ENCODE data around the gene UBE2G2.

The UBE2G2 gene, protein sequence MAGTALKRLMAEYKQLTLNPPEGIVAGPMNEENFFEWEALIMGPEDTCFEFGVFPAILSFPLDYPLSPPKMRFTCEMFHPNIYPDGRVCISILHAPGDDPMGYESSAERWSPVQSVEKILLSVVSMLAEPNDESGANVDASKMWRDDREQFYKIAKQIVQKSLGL

DNA sequence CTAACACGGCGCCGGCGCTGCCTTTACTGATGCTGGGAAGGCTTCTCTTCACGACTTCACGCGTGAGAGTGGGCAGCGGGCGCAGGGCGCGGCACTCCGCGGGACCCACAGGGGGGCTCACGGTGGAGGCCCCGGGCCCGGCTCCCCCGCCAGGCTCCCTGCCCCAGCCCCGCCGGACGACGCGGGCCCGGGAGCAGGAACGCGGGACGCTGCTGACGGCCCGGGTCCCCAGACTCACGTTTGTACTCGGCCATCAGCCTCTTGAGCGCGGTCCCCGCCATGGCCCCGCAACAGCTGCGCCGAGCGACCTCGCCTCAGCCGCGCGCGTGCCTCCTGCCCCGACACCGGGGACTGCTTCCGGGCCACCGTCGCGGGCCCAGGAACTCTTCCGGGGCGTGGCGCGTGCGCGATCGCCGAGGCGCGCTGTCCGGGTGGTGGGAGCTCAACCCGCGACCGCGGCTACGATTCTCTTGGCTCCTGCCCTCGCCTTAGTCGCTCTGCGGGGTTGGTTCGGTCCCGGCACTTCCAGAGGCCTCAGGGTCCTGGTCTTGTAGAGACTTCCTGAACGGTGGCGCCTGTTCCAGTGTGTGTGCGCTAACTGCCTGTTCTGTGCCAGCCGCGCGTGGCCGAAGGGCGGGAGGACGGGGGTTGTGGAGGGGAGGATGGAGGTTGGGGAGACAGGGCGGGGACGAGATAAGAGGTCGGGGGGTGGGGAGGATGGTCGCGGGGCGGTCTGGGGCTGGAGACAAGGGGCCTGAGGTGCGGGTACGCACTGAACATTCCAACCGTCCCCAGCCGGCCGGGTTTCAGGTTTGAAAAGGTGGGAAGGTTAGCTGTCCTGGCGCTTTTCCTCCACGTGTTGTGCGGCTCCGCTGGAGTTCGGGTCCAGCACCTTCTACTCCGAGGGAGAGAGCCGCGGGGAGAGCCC is at the start of gene UBE2G2:
TSS of gene UBE2G2 (minus strand) at position 353 of the 928 bp plus-strand sequence. CDS start at position 281, 72 bp downstream.
- DNase-seq: peak; percentile 86 to 91

DNA sequence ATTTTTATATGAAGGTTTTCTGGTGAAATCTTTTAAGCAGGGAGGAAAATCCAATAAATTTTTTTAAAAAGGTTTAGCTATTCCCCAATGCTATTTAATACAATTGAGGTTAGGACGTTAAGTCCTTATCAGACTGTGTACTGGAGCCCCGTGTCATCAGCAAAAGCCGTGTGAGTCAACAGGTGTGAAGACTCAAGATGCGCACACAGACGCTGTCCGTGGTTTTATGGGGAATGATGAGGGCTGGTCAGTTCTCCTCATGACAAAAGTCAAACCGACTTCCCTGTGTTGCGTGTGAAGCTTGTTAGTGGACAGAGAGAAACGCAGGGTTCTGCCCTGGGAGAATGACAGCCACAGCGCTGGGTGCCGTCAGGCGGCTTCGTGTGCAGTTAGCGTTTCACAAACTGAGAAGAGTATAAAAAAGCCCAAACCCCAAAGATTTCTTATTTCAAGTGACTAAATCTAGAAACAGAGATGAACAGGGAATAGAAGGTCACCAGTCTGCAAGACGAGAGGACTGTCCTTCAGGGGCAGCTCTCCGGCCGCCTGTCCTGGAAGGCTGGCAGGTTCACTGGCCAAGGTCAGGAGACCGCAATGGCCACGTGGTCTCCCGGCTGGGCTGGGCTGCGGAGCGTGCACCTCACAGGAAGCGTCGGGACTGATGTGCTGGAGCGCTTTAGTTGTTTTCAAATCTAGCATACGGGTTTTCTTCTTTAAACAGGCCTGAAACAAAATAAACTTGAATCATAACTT is 49.5 kb upstream of the UBE2G2 start:
- no peak for DNase-seq

DNA sequence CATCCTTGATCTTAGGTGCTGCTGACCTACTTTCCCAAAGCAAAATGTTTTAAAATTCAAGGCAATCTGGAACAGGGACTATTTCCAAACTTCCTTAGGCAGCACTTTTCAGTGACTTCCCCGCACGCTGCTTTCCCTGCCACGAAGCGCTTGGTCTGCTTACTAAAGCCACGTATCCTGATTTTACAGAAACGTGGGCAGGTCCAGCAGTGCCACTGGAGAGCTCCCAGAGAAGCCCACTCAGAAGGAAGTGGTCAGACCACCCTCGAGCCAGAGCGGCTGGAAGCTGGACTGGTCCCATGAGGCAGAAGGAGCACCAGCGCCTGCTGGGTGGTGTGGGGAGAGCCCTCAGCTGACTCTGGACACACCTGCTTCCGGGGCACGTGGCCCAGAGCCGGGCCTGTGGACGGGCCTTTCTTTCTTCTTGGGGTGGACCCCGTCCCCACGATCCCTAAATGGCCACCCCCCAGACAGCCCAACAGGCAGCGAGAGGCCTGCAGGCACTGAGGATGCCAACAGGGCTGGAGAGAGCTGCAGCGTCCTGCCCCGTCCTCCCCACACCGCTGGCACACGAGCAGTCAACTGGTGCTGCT is 48.7 kb upstream of the UBE2G2 start:
- no peak for DNase-seq

DNA sequence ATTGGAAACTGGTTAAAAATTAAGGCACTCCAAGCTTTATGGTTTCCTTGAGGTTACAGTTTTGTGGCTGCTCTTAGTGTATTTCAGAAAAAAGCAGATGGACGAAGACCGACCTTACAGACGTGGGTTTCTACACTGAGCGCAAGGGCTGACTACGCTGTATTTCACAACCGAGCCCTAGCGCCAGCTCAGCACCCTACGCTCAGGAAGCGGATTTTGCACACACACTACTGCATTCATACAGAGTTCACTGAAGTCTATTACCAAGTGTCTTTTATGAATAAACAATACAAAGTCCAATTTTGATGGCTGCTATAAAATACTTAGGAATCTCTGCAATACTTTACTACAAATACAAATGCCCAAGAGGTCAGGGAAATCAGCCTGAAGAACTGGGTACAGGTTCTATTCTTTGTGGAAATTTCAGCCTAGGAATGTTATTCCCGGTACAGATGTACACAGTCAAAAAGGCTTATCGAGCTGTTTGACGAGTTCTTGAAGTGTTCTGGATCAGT is 48.1 kb upstream of the UBE2G2 start:
- DNase-seq: no peak

DNA sequence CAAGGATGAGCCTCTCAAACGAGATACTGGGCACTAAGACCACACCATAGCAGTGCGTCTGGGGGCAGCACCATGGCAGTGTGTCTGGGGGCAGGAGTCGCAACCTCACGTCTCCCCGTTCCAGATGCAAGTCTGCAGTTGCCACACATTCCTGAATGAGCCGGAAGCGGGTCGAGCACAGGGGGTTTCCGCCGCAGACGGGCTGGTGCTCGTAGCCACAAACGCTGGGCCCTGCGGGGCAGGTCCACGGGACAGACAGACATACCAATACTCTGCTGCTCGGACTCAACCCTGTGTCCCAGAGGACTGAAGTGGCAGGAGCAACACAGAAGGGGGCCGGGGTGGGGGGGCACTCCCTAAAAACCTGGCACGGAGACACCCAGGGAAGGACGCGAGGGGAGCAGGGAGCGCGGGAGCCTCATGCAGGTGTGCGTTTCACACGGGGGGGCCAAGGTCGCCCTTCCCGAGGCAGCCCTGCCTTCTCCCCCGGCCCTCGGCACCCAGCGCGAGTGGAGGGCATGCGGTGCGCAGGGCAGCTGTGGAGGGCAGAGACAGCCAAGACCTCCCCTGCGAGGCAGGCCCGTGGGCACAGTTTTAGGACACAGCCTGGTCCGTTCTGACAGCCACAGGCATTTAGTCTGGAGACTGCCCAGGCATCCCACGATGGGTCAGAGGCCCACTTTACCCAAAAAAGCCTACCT is 47.4 kb upstream of the UBE2G2 start:
- DNase-seq: no peak

DNA sequence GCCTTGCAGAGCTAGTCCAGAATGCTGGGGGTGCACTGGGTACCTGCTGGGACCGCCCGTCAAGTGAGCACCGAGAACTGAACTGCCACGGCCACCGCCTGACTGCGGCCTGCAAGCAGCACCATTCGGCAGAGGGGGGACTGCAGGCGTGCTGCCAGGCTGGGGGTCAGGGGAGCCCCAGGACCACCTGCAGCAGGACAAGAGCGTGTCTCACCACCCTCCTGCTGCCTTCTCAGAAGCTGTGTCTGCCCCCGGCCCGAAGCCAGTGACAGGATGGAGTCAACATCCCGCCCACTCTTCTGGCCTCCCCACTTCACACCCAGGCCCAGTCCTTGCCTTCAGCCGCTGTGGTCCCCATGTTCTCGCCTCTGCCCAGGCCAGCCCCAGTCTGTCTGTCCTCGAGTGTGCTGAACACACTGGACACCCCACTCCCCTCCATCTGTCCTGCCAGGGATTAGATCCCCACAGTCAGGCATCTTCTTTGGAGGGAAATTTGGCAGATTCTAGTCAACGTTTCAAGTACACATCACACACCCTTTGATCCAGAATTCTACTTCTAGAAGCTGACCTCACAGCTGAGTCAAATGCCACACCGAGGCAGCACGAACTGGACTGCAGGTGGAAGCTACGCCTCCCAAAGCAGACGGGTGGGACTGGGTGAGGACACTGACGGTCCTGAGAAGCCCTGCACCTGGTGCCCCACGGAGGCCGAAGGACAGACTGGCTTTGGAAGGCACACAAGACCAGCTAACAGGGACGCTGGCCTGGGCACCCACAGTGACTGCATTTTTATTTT is 45.8 kb upstream of the UBE2G2 start:
- DNase-seq: no peak

DNA sequence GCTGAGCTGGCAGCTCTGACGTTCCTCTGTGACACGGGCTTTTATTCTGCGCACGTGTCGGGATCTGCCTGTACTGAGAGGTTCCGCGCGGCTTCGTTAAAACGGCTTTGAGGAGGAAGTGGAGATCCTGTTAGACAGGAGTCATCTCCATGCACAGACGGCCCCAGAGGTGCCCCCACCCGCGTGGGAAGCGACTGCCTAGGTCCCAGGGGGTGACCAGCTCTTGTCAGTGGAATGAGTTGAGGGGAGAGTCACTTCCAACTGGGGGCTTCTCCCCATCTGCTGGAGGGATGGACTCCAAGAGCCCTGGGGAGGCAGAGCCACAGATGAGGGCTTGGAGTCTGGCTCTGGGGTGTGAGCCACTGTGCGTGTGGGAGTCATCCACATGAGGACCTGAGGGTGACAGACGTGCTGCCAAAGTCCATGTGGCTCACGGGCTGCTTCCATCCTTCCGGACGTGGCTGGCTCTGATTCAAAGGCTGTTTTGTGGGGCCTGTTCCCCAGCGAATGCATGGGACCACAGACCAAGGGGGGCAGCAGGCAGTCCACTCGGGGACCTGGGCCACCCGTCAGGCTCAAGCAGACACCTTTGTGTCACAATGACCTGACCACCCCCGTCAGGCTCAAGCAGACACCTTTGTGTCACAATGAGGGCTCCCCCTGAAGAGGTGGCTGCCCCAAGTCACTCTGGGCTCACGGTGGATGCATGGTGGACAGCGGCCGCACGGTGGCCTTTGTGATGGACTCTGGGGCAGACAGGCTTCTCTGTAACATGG is 45.1 kb upstream of the UBE2G2 start:
- DNase-seq: peak; percentile 31 to 57

DNA sequence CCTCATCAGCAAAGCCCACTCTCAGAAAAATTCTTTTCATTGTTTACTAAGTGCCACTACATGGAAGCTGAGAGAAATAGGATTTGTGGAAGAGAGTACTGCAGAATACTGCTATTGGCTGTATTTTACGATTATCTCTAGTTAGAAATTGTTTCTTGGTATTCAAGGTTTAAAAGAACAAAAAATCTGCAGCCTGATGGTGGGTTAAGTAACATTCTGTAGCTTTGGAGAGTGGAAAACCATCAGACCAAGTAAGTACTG is 44.5 kb upstream of the UBE2G2 start:
- no peak for DNase-seq

DNA sequence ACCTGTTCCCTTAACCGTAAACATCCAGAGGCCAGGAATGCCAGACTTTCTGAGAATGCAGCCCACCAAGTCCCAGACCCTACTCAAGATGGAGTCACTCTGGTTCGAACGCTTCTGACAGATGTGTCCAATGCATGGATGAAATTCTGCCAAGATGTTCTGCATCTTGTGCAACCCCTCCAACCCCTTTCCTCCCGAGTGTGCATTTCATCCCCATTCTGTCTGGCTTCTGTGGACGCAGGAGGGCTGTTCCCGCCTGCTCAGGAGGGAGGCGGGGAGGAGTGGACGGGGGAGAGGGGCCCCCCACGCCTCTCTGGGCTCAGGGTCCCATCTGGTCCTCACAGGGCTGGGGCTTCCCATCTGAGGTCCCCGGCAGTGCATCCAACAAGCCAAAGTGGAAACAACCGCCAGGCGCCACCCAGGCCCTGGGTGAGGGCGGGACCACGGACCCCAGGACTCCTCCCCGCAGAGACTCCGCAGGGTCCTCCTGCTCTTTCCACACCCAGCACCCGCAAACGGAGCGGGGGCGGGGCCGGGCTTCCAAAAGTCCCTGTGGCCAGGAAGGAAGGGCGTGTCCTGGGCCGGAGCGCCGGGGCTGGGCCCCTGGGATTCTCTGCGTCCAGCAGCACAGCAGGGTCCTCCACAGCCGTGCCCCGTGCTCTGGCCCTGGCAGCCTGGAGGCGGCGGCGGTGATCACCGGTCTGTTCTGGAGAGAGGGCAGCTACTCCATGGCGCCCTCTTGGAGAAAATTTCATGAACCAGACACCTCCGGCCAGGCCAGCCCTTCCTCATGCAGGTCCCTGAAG is 44.0 kb upstream of the UBE2G2 start:
- peak; percentile 36 to 56 for DNase-seq

DNA sequence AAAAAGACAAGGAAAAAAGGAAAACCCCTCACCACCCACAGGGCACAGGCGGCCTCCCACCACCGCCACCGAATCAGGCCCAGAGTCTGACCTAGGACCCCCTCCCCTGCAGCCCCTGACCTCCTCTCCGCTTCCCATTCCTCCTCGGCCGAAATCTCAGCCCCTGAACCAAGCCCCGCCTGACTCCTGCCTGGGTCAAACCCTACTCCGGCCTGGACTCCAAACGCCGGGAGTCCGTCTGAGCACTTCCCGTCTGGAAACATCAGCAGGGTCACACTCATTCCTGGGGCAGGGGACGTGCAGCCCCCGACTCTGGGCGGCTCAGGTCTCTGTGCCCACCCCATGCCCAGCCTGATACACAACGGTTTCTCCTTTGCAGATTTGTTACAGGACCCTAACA is 42.6 kb upstream of the UBE2G2 start:
- DNase-seq: no peak

DNA sequence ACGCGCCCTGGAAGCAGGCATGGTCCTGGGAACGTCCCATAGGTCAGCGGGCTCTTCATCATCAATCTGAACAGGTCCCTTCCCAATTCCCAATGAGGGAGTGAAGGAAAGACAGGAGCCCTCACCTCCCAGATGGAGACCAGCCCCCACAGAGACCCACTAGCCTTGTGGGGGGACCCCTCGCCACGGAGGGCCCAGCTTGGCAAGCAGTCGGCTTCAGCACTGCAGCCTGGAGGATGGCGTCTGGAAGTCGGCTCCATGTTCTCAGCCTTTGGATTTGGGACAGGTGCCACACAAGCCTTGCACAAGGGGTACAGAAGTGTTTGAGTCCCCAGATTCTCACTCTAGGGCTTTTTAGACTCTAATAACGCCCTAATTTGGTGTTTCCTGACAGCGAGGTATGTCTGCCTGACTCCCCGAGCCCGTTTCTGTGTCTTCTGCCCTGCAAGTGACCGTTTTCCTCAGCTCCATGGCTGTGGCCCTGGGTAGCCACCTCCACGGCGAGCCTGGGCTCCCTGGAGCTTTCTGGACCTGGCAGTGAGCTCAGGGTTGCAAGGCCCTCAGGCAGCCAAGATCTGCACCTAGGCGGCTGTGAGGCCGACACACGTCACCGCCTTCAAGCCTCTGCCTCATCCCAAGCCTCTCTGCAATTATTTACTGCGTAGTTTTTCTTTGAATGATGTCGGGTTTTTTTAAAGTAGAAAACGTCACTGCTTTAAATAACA is 41.3 kb upstream of the UBE2G2 start:
- DNase-seq: no peak

DNA sequence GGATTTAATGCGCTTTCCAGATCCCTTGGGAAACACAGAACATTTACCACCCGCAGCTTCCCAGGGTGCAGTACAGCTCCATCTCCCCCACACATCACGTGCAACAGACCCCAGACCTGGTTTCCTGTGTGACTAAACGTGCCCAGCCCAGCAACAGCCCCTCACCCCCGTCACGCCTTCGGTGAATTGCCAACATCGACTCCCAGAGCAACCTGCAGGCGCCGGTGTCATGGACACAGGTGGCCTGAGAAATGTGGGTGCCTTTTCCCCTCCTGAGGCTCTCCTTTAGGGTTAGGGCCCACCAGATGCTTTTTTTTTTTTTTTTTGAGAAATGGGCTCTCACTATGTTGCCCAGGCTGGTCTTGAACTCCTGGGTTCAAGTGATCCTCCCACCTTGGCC is 40.5 kb upstream of the UBE2G2 start:
- no peak for DNase-seq

DNA sequence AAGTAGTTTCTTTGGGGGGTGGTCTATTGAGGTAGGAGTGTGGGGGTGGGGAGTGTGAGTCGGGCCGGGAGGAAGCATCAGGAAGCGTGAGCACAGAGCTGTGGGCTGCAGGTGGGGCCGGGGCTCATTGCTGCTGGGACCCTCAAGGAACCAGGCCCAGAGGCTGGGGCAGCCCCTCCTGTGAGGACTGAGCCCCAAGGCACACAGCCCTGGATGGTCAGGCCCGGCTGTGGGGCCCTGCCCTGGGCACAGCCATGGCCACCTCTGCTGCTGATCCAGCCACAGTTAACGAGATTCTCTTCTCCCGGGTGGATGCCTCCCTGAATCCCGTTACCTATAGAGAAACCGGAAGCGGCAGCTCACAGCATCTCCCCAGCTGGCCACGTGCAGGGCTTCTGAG is 39.2 kb upstream of the UBE2G2 start:
- no peak for DNase-seq

DNA sequence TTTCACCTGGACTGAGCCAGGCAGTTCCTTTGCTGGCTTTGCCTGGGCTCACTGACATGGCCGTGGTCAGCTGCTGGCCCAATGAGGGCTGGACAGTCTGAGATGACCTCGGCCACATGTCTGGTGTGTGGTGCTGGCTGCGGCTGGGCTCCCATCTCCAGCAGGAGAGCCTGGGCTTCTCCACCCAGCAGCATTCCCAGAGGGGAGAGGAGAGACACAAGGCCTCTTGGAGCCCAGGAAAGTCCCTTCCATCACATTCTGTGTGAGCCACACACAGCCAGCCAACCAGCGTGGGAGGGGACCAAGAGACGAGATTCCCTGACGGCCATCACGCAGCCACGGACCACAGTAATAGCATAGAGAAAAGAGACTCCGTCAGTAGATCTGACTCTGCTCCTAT is 37.3 kb upstream of the UBE2G2 start:
- DNase-seq: no peak

DNA sequence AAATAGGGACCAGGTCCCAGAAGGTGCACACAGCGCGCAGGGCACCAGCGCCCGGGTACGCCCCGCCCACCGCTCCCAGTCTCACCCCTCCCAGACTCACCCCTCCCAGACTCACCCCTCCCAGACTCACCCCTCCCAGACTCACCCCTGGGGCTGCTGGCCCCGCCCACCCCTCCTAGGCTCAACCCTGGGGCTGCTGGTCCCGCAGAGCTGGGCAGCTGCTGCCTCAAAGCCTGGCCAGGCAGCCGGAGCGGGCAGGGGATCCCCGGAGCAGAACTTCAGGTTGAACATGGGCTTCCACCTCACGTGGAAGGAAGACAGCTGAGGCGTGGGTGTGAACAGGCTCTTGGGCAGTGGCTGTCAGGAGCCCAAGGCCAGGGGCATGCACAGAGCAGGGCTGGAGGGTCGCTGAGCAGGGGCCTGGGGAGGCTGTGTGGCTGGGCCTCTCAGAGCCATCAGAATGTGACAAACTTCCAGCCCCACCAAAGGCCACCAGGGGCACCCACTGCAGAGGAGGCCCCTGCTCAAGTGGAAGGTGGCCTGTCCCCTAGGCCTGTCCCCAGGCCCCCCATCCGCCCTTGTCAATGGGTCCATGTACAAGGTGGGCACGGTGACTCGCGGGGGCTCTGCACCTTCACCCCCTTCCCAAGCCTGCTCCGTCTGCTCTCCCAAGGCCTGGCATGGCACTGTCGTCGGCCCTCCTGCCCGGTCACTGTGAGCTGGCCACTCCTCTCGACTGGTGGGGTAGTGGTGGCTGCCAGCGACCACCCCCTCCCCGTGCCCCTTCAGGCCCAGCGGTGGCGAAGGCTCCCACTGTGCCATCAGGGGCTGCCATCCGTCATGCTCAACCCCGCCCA is 36.6 kb upstream of the UBE2G2 start:
- no peak for DNase-seq

DNA sequence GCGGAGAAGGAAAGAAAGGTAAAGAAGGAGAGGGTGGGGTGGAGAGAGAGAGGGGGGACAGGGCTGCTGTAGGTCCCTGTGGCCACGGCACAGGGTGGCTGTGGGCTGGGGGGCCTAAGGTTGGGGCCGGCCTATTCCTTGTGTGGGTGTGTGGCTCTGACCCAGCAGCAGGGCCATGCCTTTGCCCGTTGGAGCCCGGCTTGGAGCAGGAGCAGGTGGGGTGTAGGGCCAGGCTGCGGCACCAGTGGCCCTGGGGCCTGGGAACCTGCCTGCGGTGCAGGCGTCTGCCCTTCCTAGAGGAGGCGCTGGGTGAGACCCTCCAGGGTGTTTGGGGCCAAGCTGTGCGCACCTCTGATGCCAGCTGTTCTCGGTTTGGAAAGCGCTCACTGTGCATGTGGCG is 35.9 kb upstream of the UBE2G2 start:
- no peak for DNase-seq

DNA sequence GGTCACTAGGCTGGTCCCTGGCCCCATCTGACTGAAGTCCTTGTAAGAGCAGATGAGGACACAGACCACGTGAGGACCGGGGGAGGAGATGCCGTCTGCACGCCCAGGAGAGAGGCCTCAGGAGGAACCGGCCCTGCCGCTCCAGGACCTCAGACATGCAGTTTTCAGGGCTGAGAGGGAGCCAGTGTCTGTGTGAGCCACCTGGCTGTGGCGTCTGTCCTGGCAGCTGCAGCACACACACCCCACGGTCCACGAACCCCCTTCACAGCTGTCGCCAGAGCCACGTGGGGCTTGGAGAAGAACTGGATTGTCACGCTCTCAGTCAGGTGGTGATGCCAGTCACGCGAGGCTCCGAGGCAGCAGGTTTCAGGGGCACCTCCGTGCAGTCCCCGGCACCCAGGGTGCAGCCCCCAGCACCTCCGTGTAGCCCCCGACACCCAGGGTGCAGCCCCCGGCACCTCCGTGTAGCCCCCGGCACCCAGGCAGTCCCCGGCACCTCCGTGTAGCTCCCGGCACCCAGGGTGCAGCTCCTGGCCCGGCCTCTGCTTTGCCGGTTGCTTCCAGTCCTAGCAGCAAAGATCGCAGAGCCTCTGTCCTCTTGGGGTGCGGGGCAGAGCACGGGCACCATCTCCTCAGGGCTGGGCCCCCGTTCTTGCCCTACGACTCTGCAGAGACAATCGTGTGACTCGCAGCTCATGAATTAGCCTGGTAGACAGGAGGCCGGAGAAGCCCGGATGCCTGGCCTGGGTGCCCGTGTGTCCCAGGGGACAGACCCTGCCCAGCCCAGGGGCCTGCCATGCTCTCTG is 35.2 kb upstream of the UBE2G2 start:
- no peak for DNase-seq

DNA sequence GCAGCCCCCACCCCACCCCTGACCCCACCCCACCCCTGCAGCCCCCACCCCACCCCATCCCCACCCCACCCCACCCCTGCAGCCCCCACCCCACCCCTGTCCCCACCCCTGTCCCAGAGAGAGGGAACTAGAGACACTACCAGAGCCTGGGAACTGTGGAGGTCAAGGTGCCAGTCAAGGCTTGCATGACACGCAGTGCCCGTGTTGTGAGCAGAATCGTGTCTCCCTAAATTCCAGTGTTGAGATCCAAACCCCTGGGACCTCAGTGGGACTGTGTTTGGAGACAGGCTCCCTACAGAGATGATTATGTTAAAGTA is 34.7 kb upstream of the UBE2G2 start:
- no peak for DNase-seq
